Stimulated activated CD8-positive, alpha-beta memory T cell treated with anti-CD3 and anti-CD28 coated beads, Interleukin-15, amount 100 ng/mL, for 1 hour (primary cell): ENCODE measurements around the gene ERBB2.

Source experiments
- DNase-seq: peaks from one replicate; pipeline ENCODE4 v3.0.0-alpha.2; 2020; ENCODE audit warnings: low read depth

The ERBB2 gene

GRCh38 chr17:39665642-39666224 lies 34.1 kb upstream of the ERBB2 start:
- no peak for DNase-seq

- DNase-seq: no peak
Observed at GRCh38 chr17:39666231-39666600, 33.6 kb upstream of the ERBB2 start.

- no peak for DNase-seq
Observed at GRCh38 chr17:39666601-39667261, 33.1 kb upstream of the ERBB2 start.

- DNase-seq: no peak
Observed at GRCh38 chr17:39667262-39667944, 32.5 kb upstream of the ERBB2 start.

- peak; percentile 50 for DNase-seq
Observed at GRCh38 chr17:39667945-39668924, 31.6 kb upstream of the ERBB2 start, which contains the start of gene PNMT. PNMT (plus strand) TSS chr17:39668453; CDS start chr17:39668476, 23 bp downstream.

- DNase-seq: no peak
Observed at GRCh38 chr17:39669897-39670735, 29.7 kb upstream of the ERBB2 start.

GRCh38 chr17:39670746-39671145 lies 29.1 kb upstream of the ERBB2 start:
- no peak for DNase-seq

GRCh38 chr17:39671651-39672521 lies 28.0 kb upstream of the ERBB2 start:
- DNase-seq: no peak

GRCh38 chr17:39672522-39673334 lies 27.1 kb upstream of the ERBB2 start:
- no peak for DNase-seq

GRCh38 chr17:39673335-39674081 lies 26.4 kb upstream of the ERBB2 start:
- DNase-seq: no peak

- DNase-seq: no peak
Observed at GRCh38 chr17:39674179-39674578, 25.7 kb upstream of the ERBB2 start.

GRCh38 chr17:39674702-39675389 lies 25.0 kb upstream of the ERBB2 start:
- no peak for DNase-seq

- DNase-seq: no peak
Observed at GRCh38 chr17:39675390-39676082, 24.3 kb upstream of the ERBB2 start.

GRCh38 chr17:39676198-39676819 lies 23.6 kb upstream of the ERBB2 start:
- DNase-seq: no peak

- no peak for DNase-seq
Observed at GRCh38 chr17:39677072-39677471, 22.8 kb upstream of the ERBB2 start.

- no peak for DNase-seq
Observed at GRCh38 chr17:39677542-39678339, 22.1 kb upstream of the ERBB2 start.
